ENCODE data around the gene PSMF1.
"Not testable (repeated sequence)": the region's sequence is repeated elsewhere in the genome, so short reads cannot be mapped to it uniquely, and the experiment has no call there.

PSMF1 gene

DNA sequence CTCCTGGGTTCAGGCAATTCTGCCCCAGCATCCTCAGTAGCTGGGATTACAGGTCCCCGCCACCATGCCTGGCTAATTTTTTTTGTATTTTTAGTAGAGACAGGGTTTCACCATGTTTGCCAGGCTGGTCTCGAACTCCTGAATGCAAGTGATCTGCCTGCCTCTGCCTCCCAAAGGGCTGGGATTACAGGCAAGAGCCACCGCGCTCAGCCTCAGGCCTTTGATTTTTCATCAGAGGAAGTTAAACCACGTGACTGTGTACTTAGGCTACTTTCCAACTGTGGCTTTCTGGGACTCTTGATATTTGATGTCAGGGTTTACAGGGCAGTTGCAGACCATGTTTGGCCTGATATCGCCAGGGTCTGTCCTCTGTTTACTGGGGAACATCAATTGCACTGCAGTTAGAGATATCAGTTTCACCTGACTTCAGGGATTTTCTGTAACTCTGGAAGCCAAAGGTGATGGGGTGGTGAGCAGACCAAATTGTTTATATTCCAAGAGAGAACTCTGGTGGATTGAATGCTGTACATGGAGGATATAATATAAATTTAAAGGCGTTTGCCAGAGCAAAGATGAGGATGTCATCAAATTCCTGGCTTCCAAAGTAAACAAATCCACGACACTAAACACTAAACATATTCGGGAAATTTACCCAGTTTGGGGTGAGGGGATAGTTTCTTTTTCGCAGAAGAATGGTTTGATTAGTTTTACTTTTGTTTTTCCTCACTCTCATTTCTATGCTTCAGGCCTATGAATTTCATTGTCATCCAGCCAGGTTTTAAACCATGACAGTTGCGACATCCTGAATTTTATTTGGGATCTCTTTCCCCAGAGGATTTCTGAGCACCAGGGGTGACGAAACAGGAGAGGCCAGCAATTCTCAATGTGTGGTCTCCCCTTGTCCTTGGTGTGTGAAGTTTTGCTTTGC is 4.2 kb downstream of the PSMF1 start:
- peak; percentile 17 to 52 for DNase-seq

DNA sequence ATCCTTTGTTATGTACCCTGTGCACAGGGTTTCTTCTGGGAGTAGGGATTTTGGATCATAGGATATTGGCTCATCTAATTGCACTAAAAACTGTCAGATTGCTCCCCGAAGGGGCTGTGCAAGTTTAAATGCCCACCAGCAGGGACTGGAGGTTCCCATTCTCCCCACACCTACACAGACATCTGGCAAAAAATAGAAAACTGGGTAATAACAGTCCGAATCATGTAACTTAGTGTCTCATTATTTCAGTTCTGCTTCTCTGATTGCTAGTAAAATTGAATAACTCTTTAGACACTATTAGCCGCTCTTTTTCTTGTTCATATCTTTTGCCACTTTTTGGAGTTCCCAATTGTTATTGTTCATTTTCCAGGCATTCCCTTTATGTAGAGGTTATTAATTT is 5.3 kb downstream of the PSMF1 start:
- DNase-seq, result no peak

GRCh38 chr20:1124421-1124820 is 6.0 kb downstream of the PSMF1 start:
- DNase-seq, result no peak

GRCh38 chr20:1125277-1125676 is 6.9 kb downstream of the PSMF1 start:
- DNase-seq, result no peak

- DNase-seq, result no peak
Observed at GRCh38 chr20:1127840-1128239, 9.4 kb downstream of the PSMF1 start.

GRCh38 chr20:1130058-1130694 is 11.8 kb downstream of the PSMF1 start:
- no peak for DNase-seq

GRCh38 chr20:1130847-1131246 is 12.4 kb downstream of the PSMF1 start:
- peak; percentile 79 to 80 for DNase-seq

GRCh38 chr20:1131354-1131753 is 13.0 kb downstream of the PSMF1 start:
- DNase-seq, result no peak

DNA sequence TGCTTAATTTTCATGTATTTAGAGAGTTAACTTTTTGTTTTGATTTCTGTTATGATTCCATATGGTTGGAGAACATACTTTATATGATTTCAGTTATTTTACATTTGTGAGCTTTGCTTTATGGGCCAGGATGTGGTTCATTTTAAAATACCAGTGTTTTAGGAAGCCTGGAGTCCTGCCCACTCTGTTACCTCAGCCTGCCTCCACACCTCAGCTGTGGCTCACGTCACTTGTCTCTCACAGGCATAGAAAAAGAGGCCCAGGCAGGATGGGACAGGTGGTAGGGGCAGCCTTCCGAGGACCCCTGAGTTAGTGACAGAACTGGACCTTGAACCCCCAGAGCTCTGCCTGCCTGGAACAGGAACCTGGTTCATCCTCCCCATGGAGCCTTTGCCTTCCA is 16.0 kb downstream of the PSMF1 start:
- no peak for DNase-seq

GRCh38 chr20:1134836-1135235 is 16.4 kb downstream of the PSMF1 start:
- no peak for DNase-seq

DNA sequence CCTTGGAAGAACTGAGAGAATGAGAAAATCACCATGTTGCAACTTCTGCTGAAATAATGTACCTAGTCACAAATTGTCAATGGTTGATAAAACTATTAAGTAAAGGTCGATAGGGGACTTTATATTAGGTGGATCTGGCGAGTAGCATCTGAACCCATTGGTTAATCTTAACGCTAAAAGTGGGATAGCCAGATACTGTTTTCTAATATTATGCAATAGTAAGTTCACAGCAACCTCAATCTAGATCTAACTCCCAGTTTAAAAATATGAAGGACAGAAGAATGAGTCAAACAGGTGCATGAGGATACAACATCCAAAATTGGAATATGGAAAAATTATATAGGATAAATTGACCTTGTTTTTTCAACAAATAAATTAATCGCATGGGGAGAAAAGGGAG is 18.8 kb downstream of the PSMF1 start:
- no peak for DNase-seq

DNA sequence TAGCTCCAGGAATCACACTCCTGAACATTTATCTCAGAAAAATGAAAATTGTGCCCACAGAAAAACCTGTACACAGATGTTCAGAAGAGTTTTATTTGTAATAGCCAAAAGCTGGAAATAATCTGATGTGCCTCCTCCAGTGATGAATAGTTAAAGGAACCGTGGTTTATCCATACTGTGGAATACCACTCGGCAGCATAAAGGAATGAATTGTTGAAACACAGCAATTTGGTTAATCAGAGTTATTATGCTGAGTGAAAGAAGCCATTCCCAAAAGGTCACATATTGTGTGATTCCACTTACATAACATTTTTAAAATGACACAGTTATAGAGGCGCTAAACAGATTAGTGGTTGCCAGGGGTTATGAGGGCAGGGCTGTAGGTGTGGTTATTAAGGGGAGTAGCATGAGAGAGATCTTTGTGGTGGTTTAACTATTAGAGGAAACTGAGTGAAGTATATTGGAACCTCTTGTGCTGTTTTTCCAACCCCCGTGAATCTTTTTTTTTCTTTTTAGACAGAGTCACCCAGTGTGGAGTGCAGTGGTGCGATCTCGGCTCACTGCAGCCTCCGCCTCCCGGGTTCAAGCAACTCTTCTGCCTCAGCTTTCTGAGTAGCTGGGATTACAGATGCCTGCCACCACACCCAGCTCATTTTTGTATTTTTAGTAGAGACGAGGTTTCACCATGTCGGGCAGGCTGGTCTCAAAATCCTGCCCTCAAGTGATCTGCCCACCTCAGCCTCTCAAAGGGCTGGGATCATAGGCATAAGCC is 26.2 kb downstream of the PSMF1 start:
- DNase-seq, result no peak

- DNase-seq, result no peak
Observed at GRCh38 chr20:1146957-1147356, 28.6 kb downstream of the PSMF1 start.

DNA sequence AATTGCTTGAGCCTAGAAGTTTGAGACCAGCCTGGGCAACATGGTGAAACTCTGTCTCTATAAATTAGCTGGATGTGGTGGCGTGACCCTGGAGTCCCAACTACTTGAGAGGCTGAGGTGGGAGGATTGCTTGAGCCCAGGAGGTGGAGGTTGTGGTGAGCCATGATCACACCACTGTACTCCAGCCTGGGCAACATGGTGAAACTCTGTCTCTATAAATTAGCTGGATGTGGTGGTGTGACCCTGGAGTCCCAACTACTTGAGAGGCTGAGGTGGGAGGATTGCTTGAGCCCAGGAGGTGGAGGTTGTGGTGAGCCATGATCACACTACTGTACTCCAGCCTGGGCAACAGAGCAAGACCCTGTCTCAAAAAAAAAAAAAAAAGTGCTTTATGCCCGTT is 31.4 kb downstream of the PSMF1 start:
- DNase-seq, result not testable (repeated sequence)

GRCh38 chr20:1150218-1150617 is 31.8 kb downstream of the PSMF1 start:
- no peak for DNase-seq

- DNase-seq, result no peak
Observed at GRCh38 chr20:1150968-1151367, 32.6 kb downstream of the PSMF1 start.

DNA sequence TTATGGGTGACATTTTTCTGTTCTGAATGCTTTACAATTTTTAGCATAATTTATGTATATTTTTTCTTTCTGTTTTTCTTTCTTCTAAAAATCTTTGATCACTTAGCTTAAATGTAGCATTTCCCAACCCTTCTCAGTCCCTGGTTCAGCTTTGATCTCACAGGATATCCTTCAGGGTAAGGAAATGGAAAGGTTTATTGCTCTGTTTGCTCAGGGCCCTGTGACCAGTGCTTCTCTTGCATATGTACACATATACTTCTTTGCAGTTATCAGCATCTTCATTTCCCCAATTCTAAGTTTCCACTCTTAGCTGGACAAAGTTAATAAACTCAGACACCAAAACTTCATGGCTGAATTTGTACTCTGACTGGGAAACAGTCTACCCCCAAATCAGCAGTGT is 35.8 kb downstream of the PSMF1 start:
- no peak for DNase-seq

DNA sequence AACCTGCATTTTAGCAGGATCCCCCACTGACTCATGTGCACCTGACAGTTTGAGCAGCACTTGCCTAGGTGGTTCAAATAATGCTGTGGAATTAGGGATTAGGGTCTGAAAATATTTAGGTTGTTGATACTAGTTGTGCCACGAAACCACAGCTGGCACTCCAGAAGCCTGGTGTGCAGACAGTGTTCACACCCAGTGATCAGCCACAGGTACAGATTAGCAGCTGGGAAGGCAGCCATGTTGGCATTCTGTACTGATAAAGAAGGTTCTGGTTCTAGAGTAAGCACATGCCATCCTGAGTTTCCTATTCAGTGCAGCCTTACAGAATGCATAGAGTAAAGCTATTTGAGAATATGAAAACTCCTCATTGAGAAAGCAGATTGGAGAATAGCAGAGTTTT is 36.3 kb downstream of the PSMF1 start:
- no peak for DNase-seq

DNA sequence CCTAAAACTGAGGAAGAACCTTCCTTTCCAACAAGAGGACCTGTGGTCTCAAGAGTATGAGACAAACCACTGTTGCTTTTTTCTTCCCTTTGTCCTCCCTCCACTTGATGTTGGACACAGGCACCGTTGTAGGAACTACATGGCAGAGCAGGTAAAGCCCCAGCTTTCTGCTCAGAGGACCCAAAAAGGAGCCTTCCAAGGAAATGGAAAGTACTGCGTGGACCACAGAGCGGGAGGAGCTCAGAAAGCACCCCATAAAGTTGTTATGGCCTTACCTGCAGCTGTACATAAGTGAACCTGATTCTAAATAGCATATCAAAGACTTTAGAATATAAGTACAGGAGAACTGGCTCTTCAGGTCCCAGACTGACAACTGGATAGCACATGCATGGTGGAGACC is 36.9 kb downstream of the PSMF1 start:
- no peak for DNase-seq

GRCh38 chr20:1160496-1160895 is 42.1 kb downstream of the PSMF1 start:
- no peak for DNase-seq

- no peak for DNase-seq
Observed at GRCh38 chr20:1160991-1161390, 42.6 kb downstream of the PSMF1 start.

- DNase-seq, result no peak
Observed at GRCh38 chr20:1163105-1163504, 44.7 kb downstream of the PSMF1 start.

DNA sequence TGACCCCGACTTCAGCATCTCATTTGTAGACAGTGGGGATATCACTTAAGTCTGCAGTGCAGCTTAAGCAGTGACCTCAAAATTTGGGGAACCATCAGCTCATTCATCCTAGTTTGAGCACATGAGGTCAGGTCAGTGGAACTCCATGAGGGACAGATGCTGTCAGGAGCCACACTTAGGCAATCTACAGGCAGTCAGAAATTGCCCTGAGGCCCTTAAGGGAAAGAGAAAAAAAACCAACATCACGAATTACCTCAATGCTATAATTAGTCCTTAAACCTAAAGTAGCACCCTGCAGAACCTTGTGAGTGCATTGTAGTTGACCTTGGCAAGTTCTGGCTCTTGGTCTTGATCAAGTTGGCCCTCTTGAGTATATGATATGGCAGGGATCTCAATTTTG is 45.3 kb downstream of the PSMF1 start:
- no peak for DNase-seq

DNA sequence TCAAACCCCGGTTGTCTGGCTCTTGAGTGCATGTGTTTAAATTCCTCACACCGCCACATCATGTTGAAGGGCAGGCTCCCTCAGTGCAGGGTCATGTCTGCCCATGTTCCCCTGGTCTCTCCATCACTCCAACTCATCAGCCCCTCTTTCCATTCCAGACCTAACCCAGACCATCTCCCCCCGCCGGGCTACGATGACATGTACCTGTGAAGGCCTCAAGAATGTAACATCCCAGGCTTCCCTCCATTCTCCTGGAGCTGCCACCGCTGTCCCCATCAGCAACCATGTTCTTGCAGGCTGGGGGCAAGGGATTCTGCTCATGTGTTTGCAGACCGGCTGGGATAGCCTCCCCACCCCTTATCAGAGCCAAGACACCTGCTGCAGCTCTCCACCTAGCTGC is 46.5 kb downstream of the PSMF1 start:
- DNase-seq, result no peak

Measured in Kasumi-1 (cell line).